Activated CD8-positive, alpha-beta T cell treated with anti-CD3 and anti-CD28 coated beads for 36 hours (primary cell): ENCODE results near the gene GASK1A. TPM values are rescaled to one million over a fixed set of nuclear protein-coding genes. Genes with fewer than 3 reads are reported as not detected.

Experiments
- ATAC-seq: fragments of 200-7000 bp; cut with Tn5 transposase; one replicate; pipeline ENCODE4 v1.10.0; 2021; ENCODE audit warnings: mild to moderate bottlenecking, moderate library complexity
- CTCF ChIA-PET: fragments of 350-600 bp; sonication (Branson Sonifier 250); formaldehyde crosslinking; loops from one replicate; lab custom pipeline; 2021; ENCODE audit warnings: antibody characterized with exemption; lab: Charles Lee
- POLR2A ChIA-PET: fragments of 350-600 bp; sonication (Branson Sonifier 250); formaldehyde crosslinking; loops from one replicate; lab custom pipeline; 2021; ENCODE audit warnings: antibody characterized with exemption; lab: Charles Lee
- DNase-seq: peaks from one replicate; pipeline ENCODE4 v3.0.0-alpha.2; 2020
- H3K27ac Mint-ChIP-seq: one replicate; pipeline ENCODE4 v1.8.0; 2021; ENCODE audit warnings: mild to moderate bottlenecking, mixed read lengths
- H3K27me3 Mint-ChIP-seq: one replicate; pipeline ENCODE4 v1.8.0; 2021; ENCODE audit warnings: mixed read lengths
- H3K36me3 Mint-ChIP-seq: one replicate; pipeline ENCODE4 v1.8.0; 2021; ENCODE audit warnings: low read depth, mixed read lengths
- H3K4me1 Mint-ChIP-seq: one replicate; pipeline ENCODE4 v1.8.0; 2021; ENCODE audit warnings: low read depth, mixed read lengths
- H3K4me3 Mint-ChIP-seq: one replicate; pipeline ENCODE4 v1.8.0; 2021; ENCODE audit warnings: mild to moderate bottlenecking, moderate library complexity, mixed read lengths
- H3K9me3 Mint-ChIP-seq: one replicate; pipeline ENCODE4 v1.8.0; 2021; ENCODE audit warnings: mixed read lengths
- CTCF ChIP-seq: fragments of 200-600 bp; IDR thresholded peaks from one replicate; pipeline ENCODE4 v1.8.0; 2022; ENCODE audit warnings: antibody characterized with exemption, mild to moderate bottlenecking
- intact Hi-C: fragments of 100-400 bp; cut with micrococcal nuclease; formaldehyde crosslinking; loops from one replicate; pipeline ENCODE4 v1.10.0; 2022
- total RNA-seq, 2 experiments: library from RNA; stranded (reverse); gene quantifications; one replicate each; pipeline ENCODE4 v1.2.3, GENCODE V29; 2021

Gene GASK1A
- total RNA-seq, 2 experiments from 2014 or later: 0.11 TPM; not detected in 1

- no peaks in the 10 kb centered on the region for H3K27me3 Mint-ChIP-seq
- no peak for TF ChIP-seq CTCF
- no peaks in the 10 kb centered on the region for H3K9me3 Mint-ChIP-seq
- CTCF ChIA-PET: no interaction called here
- POLR2A ChIA-PET: interaction anchor here (0.6 kb wide), 1 partner anchor 26 kb away, joined by 3 read pairs; no protein-coding TSS in a partner anchor
- H3K4me3 Mint-ChIP-seq: no peak overlapping the region
- no peak overlapping the region for H3K27ac Mint-ChIP-seq
- no peaks in the 10 kb centered on the region for H3K36me3 Mint-ChIP-seq
- ATAC-seq (no peak), DNase-seq (no peak)
- H3K4me1 Mint-ChIP-seq: peaks cover 14% of the 10 kb centered on the region
- intact Hi-C loops: no loop called here
Measured at GRCh38 chr3:43031889-43032545, 52.9 kb downstream of the GASK1A start.

- no peaks in the 10 kb centered on the region for H3K27me3 Mint-ChIP-seq
- H3K27ac Mint-ChIP-seq: no peak overlapping the region
- H3K4me1 Mint-ChIP-seq: peaks cover 18% of the 10 kb centered on the region
- ChIA-PET POLR2A (interaction anchor here (0.6 kb wide), 1 partner anchor 27 kb away, joined by 3 read pairs; no protein-coding TSS in a partner anchor), CTCF (no interaction called here)
- no peak for ATAC-seq
- intact Hi-C loops: no loop called here
- TF ChIP-seq CTCF: no peak
- no peaks in the 10 kb centered on the region for H3K36me3 Mint-ChIP-seq
- DNase-seq: no peak
- H3K9me3 Mint-ChIP-seq: no peaks in the 10 kb centered on the region
- no peak overlapping the region for H3K4me3 Mint-ChIP-seq
Measured at GRCh38 chr3:43032646-43033628, 53.8 kb downstream of the GASK1A start.

GRCh38 chr3:43034200-43034599, 55.1 kb downstream of the GASK1A start:
- H3K4me3 Mint-ChIP-seq: no peak overlapping the region
- intact Hi-C loops: no loop called here
- no peaks in the 10 kb centered on the region for H3K9me3 Mint-ChIP-seq
- no peaks in the 10 kb centered on the region for H3K27me3 Mint-ChIP-seq
- no peaks in the 10 kb centered on the region for H3K36me3 Mint-ChIP-seq
- ATAC-seq: no peak
- peaks cover 25% of the 10 kb centered on the region for H3K4me1 Mint-ChIP-seq
- H3K27ac Mint-ChIP-seq: no peak overlapping the region
- ChIA-PET POLR2A (no interaction called here), CTCF (interaction anchor here (1.2 kb wide), 1 partner anchor 12 kb away, joined by 4 read pairs; no protein-coding TSS in a partner anchor)
- no peak for DNase-seq
- no peak for TF ChIP-seq CTCF

- intact Hi-C loops: no loop called here
- no peak for TF ChIP-seq CTCF
- ChIA-PET CTCF (no interaction called here), POLR2A (no interaction called here)
- no peak overlapping the region for H3K4me3 Mint-ChIP-seq
- H3K9me3 Mint-ChIP-seq: no peaks in the 10 kb centered on the region
- no peaks in the 10 kb centered on the region for H3K36me3 Mint-ChIP-seq
- H3K27me3 Mint-ChIP-seq: no peaks in the 10 kb centered on the region
- no peak for DNase-seq
- no peak for ATAC-seq
- no peak overlapping the region for H3K27ac Mint-ChIP-seq
- peaks cover 19% of the 10 kb centered on the region for H3K4me1 Mint-ChIP-seq
Measured at GRCh38 chr3:43034911-43035310, 55.8 kb downstream of the GASK1A start.
